Stimulated activated CD4-positive, alpha-beta T cell treated with anti-CD3 and anti-CD28 coated beads, Interleukin-12 subunit alpha, Interleukin-12 subunit beta, amount 100 ng/mL, for 4 hours (primary cell): Measurements from ENCODE around the gene TRIO.

Experiments used
- DNase-seq: peaks from one replicate; pipeline ENCODE4 v3.0.0-alpha.2; 2020

Gene TRIO

DNA sequence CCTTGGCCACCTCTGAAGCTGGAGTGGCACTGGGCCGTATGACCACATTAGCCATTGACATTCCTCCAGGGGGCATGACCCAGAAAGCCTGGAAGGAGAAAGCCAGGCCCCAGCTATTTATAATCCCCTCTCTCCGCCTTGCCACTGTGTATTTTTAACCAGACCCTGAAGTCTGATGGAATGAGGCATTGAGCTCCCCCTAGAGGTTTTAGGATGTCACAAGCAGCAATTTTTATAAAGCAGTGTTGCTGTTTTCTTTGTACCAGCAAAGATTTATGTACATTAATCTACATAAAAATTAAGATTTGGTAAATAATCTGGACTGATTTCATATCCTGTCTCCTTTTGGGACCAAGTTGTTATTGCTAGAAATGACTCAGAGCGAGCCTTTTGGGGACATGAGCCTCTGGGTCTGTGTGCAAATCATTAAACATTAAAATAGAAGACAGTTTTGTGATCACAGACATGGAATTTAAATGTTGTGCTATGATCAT lies 127.1 kb downstream of the TRIO start:
- no peak for DNase-seq

DNA sequence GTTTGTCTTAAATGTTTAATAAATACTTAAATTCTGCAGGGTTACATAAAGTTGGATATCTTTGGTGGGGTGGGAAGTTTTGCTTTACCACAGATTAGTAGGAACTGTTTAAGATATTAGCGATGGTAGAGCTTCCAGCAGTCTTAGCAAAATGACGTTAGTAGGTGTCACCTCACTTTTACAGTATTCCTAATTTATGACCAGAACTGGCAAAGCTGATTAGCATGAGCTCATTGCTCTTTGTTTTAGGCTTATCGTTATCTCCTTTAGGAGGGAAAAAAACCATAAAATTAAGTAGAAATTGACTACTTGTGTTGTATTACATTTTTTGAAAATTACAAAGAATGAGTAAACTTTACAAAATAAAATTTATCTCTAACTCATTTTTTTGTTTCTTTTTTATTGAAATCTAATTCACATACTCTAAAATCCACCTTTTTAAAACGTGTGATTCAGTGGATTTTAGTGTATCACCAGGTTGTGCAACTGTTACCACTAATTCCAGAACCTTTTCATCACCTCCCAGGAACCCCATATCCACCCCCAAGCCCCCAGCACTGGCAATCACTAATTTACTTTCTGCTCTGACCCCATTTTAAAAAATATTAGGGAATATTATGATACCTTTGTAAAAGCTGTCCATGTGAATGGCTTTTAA lies 129.5 kb downstream of the TRIO start:
- DNase-seq: no peak

DNA sequence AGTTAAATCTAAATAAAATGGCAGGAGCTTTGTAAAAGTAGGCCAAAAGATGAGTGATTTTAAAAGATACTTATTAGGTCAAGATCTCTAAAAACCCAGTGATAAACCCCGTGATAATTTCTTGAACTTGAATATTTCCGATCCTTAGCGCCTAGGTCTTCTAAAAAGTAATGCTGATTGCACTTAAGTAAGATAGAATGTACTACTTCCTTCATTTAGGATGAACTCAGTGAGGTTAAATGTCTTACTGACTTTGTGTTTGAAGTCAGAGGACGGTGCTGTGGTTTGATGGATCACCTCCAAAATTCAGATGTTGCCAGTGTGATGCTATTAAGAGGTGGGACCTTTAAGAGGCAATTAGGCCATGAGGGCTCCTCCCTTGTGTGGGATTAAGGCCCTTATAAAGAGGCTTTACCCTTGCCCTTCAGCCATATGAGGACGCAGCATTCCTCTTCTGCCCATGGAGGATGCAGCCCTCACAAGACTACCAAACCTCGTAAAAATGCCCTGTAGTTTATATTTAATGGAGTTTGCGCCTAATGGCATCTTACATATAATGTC lies 130.1 kb downstream of the TRIO start:
- DNase-seq: no peak

DNA sequence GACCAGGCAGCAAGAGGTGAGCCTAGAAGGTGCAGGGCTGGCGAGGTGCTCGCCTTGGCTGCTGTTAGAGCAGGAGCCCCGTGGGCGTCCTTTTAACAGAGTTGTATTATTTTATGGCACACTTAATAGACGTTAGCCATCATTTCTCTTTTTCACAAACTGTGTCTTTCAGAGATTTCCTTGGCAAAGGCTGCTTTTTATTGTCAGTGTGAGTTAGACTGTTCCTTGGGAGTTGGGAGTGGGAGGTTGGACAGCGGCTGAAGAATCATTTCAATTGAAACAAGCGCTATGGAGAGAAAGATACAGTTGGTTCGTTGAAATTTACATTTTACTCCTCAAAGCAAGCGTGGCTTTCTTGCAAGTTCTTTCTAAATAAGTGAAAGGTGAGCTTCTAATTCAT lies 133.2 kb downstream of the TRIO start:
- DNase-seq: no peak

DNA sequence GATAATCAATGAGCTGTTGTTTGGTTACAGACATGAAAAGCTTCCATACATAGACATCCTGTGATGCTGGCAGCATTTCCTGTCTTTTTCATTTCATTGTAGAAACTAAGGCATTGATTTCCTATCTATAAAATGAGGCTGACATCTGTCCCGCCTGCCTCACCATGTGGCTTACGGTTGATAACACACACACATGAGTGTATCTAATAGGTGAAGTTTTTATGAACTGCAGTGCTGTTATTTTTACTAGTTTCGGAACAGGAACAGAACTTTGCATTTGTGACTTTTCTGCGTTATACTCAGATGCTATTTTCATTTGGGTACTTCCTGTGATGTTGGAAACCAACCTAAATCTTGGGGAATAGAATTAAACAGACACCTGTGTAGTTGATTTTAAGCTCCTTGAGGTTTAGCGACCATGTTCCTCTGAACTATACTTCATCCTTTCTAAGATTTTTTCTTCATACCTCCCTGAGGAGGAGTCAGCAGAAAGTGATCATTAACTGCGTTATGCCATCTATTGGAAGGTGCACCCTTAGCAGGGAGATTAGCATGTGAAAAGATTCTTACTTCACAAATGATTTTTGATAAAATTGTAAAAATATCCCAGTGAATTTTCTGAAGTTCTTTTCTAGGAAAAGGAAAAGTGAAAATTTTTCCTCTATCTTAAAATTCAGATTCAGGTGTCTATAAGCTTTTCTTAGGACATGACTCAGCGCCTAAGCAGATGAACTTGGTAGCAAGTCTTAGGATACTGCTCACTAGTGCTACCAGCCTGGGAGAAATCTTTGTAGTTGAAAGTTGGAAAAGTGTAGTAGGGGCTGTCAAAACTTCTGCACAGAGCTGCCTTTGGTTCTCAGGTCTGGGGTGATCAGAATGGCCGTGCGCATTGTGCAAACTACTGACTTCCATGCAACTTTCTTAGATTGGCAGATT lies 134.5 kb downstream of the TRIO start:
- no peak for DNase-seq

DNA sequence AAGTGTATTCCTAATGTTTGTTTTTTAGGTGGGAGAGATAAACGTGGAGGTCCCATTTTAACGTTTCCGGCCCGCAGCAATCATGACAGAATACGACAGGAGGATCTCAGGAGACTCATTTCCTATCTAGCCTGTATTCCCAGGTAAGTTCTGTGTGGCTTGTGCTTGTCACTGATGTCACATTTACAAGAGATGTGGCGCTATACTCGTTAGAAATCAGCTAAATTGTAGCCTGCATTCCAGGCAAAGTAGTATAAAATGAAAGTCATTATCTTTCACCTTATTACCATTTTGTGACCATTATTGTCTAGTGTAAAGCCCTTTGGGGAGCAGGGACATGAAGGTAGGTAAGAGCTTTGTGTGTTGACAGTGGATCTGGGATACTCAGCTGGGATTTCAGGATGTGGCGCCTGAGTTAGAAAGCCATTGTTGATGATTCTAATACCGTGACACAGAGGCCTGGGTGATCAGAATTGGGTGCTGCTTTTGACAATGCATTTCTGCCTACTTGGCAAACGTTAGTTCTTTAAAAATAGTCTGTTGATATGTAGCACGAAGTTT lies 137.2 kb downstream of the TRIO start:
- no peak for DNase-seq

DNA sequence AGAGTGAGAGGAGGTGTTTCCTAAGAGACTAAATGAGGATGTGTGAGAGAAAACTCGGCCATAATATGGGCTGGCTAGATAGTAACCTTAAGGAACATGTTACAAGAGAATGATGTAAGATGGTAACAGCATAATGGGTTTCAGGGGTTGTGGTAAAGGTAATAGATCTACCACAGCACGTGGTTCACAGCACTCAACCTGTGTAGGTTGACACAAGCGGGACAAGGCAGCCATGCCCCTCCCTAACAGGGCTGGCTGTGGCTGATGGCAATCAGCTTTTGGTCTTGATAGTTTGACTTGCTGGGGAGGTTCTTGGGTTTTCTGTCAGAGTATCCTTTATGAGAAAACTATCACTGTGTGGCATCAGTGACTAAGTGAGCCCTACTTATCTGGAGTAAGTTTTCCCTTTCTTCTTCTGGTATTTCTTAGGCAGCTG lies 138.6 kb downstream of the TRIO start:
- DNase-seq: no peak

DNA sequence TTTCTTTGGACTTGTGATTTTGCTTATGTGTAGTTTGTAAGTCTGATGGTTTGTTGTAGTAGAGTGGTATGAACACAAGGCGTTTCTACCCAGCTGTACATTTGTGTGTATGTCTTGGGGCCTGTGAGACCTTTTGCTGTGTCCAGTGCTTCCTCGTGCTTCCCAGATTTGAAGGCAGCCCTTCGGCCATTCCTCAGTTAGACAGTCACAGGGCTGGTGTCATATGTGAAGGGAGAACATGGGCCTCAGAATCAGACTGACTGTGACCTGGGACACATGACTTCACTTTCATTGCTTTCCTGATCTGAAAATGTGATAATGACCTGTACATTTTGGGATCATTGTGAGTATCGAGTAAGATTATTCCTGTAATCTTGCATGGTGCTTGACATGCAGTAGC lies 140.0 kb downstream of the TRIO start:
- DNase-seq: no peak

DNA sequence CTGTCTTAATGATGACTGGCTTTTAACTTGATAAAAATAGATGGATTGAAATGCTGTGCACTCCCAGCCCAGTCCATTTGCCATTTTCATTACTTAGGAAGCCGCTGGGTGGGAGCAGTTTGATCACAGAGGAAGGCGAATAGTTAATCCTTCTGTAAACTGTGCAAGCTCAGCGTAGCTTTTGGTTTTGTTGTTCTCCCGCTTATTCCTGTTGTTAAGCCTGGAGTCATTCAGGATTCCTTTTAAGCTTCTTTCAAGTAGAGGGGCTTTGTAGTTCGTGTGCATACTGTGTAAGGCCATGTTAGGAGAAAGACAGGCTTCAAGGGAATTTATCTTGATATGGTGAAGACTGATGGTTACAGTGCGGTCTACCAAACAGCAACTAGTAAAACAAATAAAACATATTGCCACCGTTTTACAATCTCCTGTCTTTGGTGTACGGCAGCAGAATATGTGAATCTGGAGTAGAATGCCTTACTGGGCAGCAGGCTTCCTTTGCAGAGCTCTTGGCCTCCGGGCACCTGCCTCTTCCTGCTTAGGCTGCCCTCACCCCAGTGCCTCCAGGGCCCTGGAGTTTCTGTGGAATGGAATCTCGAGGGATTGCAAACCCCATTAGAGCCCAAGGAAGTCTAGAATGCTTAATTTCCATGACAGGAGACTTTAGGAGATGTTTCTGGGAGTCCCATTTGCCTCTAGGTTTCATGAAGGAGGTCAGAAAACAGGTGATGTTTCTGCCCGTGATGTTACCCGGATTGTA lies 141.4 kb downstream of the TRIO start:
- no peak for DNase-seq

DNA sequence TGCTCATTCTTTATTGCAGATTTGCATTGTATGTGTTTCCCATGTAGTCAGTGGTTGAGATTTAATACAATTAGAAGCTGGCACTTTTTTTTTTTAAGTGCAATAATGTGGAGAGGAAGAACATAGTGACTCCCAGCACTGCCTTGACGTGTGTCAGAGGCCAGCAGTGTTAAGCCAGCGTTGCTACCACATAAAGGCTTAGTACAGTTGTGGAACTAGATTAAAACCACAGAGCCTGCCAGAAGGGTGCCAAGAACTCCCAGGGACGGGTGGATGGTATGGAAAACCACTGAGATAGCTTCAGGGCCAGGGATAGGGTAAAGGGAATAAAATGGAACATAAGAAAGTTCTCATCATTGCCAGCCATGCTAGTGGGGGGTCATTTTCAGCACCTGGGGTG lies 142.9 kb downstream of the TRIO start:
- no peak for DNase-seq

DNA sequence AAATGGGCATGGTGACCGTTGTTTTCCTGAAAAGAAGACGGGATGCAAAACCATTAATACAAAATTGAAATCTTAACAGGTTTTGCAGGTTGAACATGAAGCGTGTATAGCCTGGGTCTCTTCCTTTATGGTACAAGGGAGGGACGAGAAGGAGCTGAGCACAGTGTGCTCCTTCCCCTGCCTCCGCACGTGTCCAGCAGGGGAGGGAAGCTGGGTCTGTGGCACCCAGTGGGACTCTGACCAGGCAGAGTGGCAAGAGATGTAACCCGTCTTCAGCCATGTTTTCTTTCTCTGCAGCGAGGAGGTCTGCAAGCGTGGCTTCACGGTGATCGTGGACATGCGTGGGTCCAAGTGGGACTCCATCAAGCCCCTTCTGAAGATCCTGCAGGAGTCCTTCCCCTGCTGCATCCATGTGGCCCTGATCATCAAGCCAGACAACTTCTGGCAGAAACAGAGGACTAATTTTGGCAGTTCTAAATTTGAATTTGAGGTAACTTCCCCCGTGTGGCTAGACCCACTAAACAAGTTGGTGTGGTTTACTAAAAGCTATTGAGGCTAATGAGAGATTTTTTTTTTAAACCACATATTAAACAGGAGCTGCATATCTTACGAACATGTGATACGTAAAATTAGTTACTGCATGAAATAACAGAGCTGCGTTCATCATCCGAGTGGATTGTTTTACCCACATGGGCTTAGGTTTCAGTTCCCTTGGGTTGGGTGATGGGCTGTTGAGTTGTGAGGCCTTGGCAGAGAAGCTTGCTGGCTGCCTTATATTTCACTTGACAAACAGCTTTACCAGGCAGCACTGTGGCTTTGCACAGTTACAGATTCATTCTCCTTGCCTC lies 143.7 kb downstream of the TRIO start:
- DNase-seq: no peak

DNA sequence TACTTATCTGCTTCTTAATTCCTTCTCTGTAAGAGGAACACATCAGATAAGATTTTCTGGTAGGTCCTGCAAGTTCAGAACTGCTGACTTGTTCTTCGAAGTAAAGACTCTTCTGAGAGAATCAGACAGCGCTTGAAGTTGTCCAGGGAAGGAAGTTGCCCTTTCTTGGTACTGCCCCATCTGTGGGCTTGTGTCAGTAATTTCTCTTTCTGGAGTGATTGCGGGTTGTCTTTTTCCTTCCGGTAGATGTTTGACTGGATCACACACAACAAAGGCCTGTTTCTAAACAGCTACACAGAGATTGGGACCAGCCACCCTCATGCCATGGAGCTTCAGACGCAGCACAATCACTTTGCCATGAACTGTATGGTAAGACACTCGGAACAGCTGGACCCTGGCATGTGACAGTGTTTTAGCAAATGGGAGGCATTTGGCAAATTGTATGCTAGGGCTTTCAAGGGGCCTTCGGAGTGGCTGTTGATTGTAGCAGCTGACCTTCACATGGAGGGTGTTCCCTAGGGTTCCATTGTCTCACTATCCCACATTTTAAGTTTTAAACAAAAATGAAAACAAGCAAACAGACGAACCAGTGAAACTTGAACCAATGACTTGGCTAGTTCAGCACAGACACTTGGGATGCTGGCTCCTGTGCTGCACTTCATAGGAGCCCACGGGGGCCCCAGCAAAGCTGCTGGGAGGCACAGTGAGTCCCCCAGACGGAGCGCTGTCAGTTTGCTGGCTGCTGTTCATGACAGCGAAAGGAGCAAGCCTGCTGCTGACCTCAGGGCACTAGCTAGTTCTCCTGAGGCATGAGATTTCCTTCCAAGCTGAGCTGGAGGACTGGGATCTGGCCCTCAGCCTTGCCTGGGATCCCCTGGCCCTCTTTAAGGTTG lies 149.9 kb downstream of the TRIO start:
- DNase-seq: no peak

DNA sequence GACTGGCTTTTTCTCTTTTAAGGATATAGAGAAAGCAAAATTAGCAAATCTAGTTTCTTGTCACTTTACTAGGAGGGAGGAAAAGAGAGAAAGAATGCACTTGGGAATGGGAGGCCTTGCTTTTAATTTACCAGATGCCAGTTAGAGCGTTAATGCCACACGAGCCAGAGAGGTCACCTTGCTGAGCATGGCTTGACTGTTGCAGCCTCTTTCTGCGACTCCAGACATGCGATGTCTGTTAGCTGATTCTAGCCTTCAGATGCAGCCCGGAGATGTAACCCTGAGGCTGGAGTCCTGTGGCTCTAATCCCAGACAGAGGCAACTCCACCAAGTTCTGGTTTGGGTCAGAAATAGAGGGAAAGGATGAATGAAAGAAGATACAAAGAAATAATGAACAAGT lies 152.5 kb downstream of the TRIO start:
- no peak for DNase-seq

DNA sequence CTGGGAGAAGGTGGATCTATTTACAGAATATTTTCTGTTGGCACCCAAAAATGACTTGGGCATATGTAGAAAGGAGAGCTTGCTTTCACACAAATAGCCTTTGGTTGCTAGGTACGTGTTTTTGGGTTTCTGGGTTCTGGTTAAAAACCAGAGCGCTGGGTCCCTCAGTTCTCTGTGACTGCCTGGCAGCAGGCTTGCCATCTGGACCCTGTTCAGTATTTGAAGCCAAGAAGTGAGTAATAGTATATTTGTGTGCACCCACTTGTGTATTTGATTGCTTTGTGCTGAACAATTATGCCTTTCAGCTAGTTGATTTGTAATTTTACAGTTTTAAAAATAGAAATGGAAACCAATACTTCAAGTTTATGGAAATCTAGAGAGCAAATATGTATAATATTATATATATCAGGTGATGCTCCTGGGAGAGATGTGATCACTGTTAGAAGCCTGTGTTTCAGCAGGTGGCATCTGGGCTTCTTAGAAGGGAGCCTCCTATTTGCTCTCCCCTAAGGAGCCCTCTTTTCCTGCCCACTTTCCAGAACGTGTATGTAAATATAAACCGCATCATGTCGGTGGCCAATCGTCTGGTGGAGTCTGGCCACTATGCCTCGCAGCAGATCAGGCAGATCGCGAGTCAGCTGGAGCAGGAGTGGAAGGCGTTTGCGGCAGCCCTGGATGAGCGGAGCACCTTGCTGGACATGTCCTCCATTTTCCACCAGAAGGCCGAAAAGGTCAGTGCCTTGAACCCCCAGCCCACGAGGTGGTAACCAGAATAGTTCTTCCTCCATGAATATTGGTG lies 153.6 kb downstream of the TRIO start:
- no peak for DNase-seq

DNA sequence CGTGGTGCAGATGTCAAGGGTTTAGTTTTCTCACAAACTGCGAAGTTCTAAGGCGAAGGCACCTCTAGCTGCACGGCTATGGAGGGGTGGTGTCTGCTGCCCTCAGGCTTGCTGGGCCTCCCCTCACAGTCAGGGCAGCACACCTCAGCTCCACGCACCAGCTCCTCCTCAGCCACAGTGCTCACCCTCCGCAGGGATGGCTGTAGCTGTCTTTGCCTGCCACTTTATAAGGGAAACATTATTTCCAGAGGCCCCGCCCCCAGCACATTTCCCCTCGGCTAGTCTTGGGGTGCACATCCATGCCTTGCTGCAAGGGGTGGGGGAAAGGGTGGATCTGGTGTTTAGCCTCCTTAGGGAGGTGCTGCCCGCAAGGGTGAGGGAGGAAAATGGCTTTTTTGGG lies 154.6 kb downstream of the TRIO start:
- DNase-seq: no peak

DNA sequence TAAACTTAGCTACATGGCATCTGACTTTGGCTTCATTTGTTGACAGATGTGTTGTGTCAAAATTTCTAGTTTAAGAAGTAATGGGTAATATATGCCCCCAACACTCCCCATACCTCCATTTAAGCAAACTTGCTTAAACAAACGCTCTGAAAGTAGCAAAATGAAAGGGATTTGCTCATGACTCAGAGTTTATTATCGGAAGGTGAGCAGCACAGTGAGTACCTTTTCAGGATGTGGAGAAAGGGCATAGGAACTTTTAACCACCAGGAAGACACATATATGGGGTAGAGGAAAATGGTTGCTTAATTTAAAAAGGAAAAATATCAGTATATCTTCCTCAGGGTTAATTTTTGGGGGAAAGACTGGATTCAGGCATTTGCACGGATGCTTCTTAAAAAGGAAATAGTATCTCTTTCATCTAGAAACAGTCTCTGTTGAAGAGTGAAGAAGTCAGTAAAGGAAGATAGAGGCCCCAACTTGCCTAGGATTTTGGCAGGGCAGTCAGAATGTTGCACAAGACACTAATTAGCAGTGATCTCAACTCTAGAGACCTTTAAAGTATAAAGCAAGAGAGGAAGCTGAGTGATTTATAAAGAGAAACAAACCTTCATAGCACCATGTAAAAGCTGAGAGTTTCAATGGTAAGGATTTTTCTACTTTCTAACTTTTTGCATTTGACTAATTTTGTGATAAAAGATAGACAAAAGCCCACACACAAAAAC lies 155.1 kb downstream of the TRIO start:
- DNase-seq: no peak

DNA sequence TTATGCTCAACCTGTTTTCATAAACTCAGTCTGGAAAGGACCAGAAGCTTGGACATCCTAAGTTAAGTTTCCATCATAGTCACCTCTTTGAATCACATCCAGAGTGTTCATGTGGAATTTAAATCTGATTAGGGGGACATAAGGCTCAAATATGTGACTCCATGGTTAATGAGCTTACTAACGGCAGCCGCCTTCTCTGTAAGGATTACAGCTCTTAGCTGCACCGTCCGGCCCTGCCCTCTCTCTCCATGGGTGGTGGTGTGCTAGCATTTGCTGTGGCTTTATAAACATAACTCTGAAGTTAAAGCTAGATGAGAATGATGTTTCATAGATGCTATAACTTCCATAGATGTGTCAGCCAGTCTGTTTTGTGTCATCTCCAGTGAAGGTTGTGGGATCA lies 156.5 kb downstream of the TRIO start:
- no peak for DNase-seq

DNA sequence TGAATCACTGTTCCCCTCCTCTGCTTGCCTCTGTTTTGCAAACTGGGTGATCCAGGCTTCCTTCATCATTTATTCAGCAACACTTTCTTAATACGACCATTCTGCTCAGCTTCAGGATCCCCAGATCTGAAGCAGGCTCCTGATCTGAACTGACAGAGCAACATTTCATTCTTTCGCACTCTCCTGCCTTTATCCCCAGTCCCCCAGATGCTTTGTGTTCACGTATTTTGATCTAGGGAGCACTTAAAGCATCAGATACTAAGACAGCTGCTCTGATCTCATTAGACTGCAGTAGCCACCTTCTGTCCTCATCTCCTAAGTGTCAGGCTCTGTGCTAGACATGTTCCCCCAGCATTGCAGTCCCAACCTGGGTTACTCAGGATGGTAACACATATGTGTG lies 158.0 kb downstream of the TRIO start:
- no peak for DNase-seq

DNA sequence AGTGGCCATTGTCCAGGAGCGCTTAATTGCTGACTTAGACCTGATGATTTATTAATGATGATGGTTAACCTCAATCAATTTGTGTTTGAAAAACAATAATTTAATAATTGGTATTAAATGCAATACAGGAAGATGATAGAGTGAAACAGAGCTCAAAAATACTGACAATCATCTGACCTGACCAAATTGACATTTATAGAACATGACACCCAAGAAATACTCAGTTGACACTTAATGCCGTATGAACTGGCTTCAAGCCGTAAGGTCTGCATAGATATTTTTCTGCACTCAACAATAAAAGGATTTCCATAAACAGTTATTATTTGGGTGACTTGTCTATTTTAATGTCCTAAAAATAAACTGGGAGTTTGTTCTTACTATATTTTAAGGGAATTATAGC lies 159.2 kb downstream of the TRIO start:
- no peak for DNase-seq
